Measurements from ENCODE around the gene SGCA. TPM values are rescaled to one million over a fixed set of nuclear protein-coding genes. Genes with fewer than 3 reads are reported as not detected.
A peak's percentile ranks its signal among the peaks of the same experiment; 100 is the strongest.

The SGCA gene
- total RNA-seq, 4 donors from 2014 or later = 2.1 to 5.8 (median 4.0) TPM

- peak overlapping the region; percentile 55 for H3K4me3 ChIP-seq
- H3K9me3 ChIP-seq = no peaks in the 10 kb centered on the region
- TF ChIP-seq CTCF (IDR thresholded peaks at IDR 0.05) (no peak), POLR2AphosphoS5 (IDR thresholded peaks at IDR 0.05) (no peak), POLR2A (IDR thresholded peaks at IDR 0.05) (no peak), EP300 (IDR thresholded peaks at IDR 0.05) (no peak)
- DNase-seq (ENCODE audit: low spot score in 2 of 2) = no peak
- H3K27ac ChIP-seq = no peak overlapping the region
- peaks cover 42% of the 10 kb centered on the region for H3K4me1 ChIP-seq
- peaks cover 14% of the 10 kb centered on the region for H3K36me3 ChIP-seq
- H3K27me3 ChIP-seq = peaks cover 25% of the 10 kb centered on the region
- WGBS = 46% methylated on average over 19 of the region's 19 CpGs
Observed at GRCh38 chr17:50130559-50131305, 35.1 kb upstream of the SGCA start.

- 63% methylated on average over 2 of the region's 6 CpGs for WGBS
- Histone ChIP-seq H3K27me3 (peaks cover 25% of the 10 kb centered on the region), H3K9me3 (no peaks in the 10 kb centered on the region), H3K27ac (no peak overlapping the region), H3K36me3 (peaks cover 29% of the 10 kb centered on the region), H3K4me3 (no peak overlapping the region), H3K4me1 (peaks cover 42% of the 10 kb centered on the region)
- no peak for DNase-seq (ENCODE audit: low spot score in 2 of 2)
- no peak for TF ChIP-seq EP300 (IDR thresholded peaks at IDR 0.05)
- TF ChIP-seq POLR2AphosphoS5 (IDR thresholded peaks at IDR 0.05) = no peak
- no peak for TF ChIP-seq POLR2A (IDR thresholded peaks at IDR 0.05)
- TF ChIP-seq CTCF (IDR thresholded peaks at IDR 0.05) = no peak
Observed at GRCh38 chr17:50132104-50132794, 33.6 kb upstream of the SGCA start.

- no peak overlapping the region for H3K27ac ChIP-seq
- no peak overlapping the region for H3K4me3 ChIP-seq
- no peak for TF ChIP-seq POLR2A (IDR thresholded peaks at IDR 0.05)
- no peak for TF ChIP-seq EP300 (IDR thresholded peaks at IDR 0.05)
- no peak for TF ChIP-seq CTCF (IDR thresholded peaks at IDR 0.05)
- no peak for TF ChIP-seq POLR2AphosphoS5 (IDR thresholded peaks at IDR 0.05)
- peaks cover 39% of the 10 kb centered on the region for H3K36me3 ChIP-seq
- 59% methylated on average over 7 of the region's 7 CpGs for WGBS
- DNase-seq (ENCODE audit: low spot score in 2 of 2) = no peak
- peaks cover 21% of the 10 kb centered on the region for H3K27me3 ChIP-seq
- H3K9me3 ChIP-seq = no peaks in the 10 kb centered on the region
- H3K4me1 ChIP-seq = peaks cover 42% of the 10 kb centered on the region
Observed at GRCh38 chr17:50133028-50133768, 32.6 kb upstream of the SGCA start.

GRCh38 chr17:50133769-50134099 lies 32.1 kb upstream of the SGCA start:
- no peaks in the 10 kb centered on the region for H3K9me3 ChIP-seq
- H3K27ac ChIP-seq = no peak overlapping the region
- 31% methylated on average over 14 of the region's 16 CpGs for WGBS
- TF ChIP-seq CTCF (IDR thresholded peaks at IDR 0.05) (no peak), POLR2A (IDR thresholded peaks at IDR 0.05) (no peak), EP300 (IDR thresholded peaks at IDR 0.05) (no peak), POLR2AphosphoS5 (IDR thresholded peaks at IDR 0.05) (no peak)
- no peak overlapping the region for H3K4me3 ChIP-seq
- peaks cover 38% of the 10 kb centered on the region for H3K4me1 ChIP-seq
- no peak for DNase-seq (ENCODE audit: low spot score in 2 of 2)
- H3K27me3 ChIP-seq = peaks cover 17% of the 10 kb centered on the region
- peaks cover 44% of the 10 kb centered on the region for H3K36me3 ChIP-seq

Data from suprapubic skin (tissue), 4 donors.